BLaER1 treated with 17β-estradiol and CSF1 and Interleukin-3, amounts not matched to agents 10 nM and 100 nM (cell line): ENCODE data around the gene NOVA2.

Source experiments
- H3K27ac ChIP-seq, 11 experiments: shearing (Covaris generic); formaldehyde crosslinking; 2 replicates each; pipeline ENCODE4 v1.8.1; 2022
- H3K27me3 ChIP-seq, 11 experiments: shearing (Covaris generic); formaldehyde crosslinking; 2 replicates each; pipeline ENCODE4 v1.8.1; 2022
- H3K36me3 ChIP-seq, 11 experiments: shearing (Covaris generic); formaldehyde crosslinking; 2 replicates each; pipeline ENCODE4 v1.8.1; 2022
- H3K4me1 ChIP-seq, 10 experiments: shearing (Covaris generic); formaldehyde crosslinking; 2 replicates each; pipeline ENCODE4 v1.8.1; 2022
- H3K4me2 ChIP-seq, 11 experiments: shearing (Covaris generic); formaldehyde crosslinking; 2 replicates each; pipeline ENCODE4 v1.8.1; 2022
- H3K4me3 ChIP-seq, 10 experiments: shearing (Covaris generic); formaldehyde crosslinking; 2 replicates each; pipeline ENCODE4 v1.8.1; 2022
- H3K9ac ChIP-seq, 11 experiments: shearing (Covaris generic); formaldehyde crosslinking; 2 replicates each; pipeline ENCODE4 v1.8.1; 2022
- H3K9me3 ChIP-seq, 11 experiments: shearing (Covaris generic); formaldehyde crosslinking; replicated peaks in 1 of 11; 2 replicates each; pipeline ENCODE4 v1.8.1; 2022
- H4K20me1 ChIP-seq, 11 experiments: shearing (Covaris generic); formaldehyde crosslinking; 2 replicates each; pipeline ENCODE4 v1.8.1; 2022
- Cebpa-rat ChIP-seq, 11 experiments: shearing (Covaris generic); IDR thresholded peaks; 2 replicates each; pipeline ENCODE4 v1.8.1; 2022

Gene NOVA2

DNA sequence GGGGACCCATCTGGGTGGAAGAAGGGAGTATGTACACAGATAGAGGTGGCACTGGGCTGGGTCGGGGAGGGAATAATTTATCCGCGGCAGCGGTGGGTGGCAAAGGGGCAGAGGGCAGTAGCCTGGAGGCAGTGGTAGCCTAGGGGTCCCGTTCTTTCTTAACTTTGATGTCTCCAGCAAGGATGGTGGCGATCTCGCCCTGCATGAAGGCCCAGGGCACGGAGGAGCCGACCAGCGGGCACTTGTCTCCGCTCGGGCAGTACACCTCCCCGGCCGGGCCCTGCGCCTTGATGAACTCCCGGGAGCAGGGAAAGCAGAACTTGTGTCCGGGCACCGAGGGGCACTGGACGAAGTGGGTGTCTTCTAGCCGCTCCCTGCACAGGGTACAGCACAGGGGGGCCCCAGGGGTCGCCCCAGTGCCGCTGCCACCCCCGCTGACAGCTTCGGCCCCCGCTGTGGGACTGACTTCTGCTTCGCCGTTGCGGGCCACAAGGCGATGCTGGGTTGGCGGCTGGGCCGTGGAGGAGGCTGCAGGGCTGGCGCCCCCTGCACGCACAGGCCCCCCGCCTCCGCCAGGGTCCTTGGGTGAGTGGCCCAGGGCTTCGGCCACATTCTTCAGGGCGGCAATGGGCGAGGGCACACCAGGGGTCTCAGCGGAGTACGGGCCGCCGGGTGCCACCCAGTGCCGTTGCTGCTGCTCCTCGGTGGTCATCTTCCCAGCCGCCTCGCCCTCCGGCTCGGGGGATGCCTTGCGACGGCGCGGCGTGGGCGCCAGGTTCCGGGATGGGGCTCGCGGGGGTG lies 89.6 kb downstream of the NOVA2 start:
- Histone ChIP-seq H3K36me3 (peaks cover 0 to 18% (median 12%) of the 10 kb centered on the region in 11 experiments; a peak in 13 of 22 replicates), H3K4me3 (peak overlapping the region in 7 of 10 experiments; percentile 8 to 87 (median 78); a peak in 8 of 20 replicates), H3K4me1 (peaks cover 35 to 59% (median 52%) of the 10 kb centered on the region in 10 experiments), H3K9me3 (no peaks in the 10 kb centered on the region), H3K4me2 (peak overlapping the region; percentile 90 to 100 (median 98)), H4K20me1 (peaks cover 26 to 47% (median 36%) of the 10 kb centered on the region in 11 experiments; a peak in 20 of 22 replicates), H3K27me3 (0 out of 22 replicates have a peak, but pooled peaks cover 0 to 5% (median 0%) of the 10 kb centered on the region in 11 experiments), H3K27ac (no peak overlapping the region), H3K9ac (peak overlapping the region; percentile 11 to 95 (median 88); a peak in 16 of 22 replicates)
- no peak for TF ChIP-seq Cebpa-rat (IDR thresholded peaks at IDR 0.05)
